Measurements from ENCODE around the gene SACM1L.

GRCh38 chr3:45760878-45761711 is 71.9 kb downstream of the SACM1L start:
- TF ChIP-seq YY1 (IDR thresholded peaks at IDR 0.05; ENCODE audit: low read depth, low read length): no peak
- TF ChIP-seq CREB1 (IDR thresholded peaks at IDR 0.05): peak; percentile 81
- TF ChIP-seq RNF2 (IDR thresholded peaks at IDR 0.05; ENCODE audit: borderline replicate concordance, low read depth, low read length, missing control alignments, poor library complexity, severe bottlenecking): no peak
- no peak for TF ChIP-seq JUND (IDR thresholded peaks at IDR 0.05; ENCODE audit: low read length)

Measured in H1 (cell line).